ENCODE results near the gene ECI1.

DNA sequence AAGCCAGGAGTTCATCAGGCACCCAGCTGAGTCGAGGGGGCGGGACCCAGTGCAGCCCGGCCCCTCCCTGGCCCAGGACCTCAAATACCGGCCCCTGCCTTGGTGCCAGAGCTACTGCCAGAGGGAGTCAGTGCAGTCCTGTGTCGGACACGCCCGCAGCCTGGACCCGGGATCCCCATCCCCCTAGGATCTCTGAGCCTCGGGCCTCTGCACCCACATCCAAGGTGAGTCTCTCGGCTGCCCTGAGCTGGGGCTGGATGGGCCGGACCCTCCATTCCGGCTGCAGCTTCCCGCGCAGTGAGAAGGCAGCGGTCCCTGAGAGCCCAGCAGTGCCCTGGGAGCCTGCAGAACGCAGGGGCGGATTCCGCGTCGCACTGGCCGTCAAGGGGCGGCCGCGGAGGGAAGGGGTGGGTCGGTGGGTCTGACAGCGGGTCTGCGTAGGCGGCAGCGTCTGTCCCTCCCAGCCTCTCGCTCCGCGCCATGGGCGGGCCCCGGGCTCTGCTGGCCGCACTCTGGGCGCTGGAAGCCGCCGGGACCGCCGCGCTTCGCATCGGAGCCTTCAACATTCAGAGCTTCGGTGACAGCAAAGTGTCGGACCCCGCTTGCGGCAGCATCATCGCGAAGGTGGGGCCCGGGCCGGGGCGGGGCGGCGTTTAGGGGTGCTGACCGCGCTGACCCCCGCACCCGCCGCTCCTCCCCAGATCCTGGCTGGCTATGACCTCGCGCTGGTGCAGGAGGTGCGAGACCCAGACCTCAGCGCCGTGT is 14.9 kb downstream of the ECI1 start, which contains the start of gene DNASE1L2:
- TF ChIP-seq, protein P1, sequence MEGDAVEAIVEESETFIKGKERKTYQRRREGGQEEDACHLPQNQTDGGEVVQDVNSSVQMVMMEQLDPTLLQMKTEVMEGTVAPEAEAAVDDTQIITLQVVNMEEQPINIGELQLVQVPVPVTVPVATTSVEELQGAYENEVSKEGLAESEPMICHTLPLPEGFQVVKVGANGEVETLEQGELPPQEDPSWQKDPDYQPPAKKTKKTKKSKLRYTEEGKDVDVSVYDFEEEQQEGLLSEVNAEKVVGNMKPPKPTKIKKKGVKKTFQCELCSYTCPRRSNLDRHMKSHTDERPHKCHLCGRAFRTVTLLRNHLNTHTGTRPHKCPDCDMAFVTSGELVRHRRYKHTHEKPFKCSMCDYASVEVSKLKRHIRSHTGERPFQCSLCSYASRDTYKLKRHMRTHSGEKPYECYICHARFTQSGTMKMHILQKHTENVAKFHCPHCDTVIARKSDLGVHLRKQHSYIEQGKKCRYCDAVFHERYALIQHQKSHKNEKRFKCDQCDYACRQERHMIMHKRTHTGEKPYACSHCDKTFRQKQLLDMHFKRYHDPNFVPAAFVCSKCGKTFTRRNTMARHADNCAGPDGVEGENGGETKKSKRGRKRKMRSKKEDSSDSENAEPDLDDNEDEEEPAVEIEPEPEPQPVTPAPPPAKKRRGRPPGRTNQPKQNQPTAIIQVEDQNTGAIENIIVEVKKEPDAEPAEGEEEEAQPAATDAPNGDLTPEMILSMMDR (IDR thresholded peaks at IDR 0.05), result no peak
- TF ChIP-seq POLR2A (IDR thresholded peaks at IDR 0.05), result no peak
